Kasumi-1 (cell line): ENCODE measurements around the gene C17orf100.
"Not testable (repeated sequence)": the region's sequence is repeated elsewhere in the genome, so short reads cannot be mapped to it uniquely, and the experiment has no call there.

ENCODE experiments used
- DNase-seq, 2 experiments: peaks; one replicate each; lab custom pipeline; 2025; lab: John Stamatoyannopoulos, UW

Gene C17orf100

GRCh38 chr17:6691958-6692357 is 40.4 kb downstream of the C17orf100 start:
- DNase-seq, result not testable (repeated sequence)

- DNase-seq, result no peak
Observed at GRCh38 chr17:6695051-6695450, 43.5 kb downstream of the C17orf100 start.

DNA sequence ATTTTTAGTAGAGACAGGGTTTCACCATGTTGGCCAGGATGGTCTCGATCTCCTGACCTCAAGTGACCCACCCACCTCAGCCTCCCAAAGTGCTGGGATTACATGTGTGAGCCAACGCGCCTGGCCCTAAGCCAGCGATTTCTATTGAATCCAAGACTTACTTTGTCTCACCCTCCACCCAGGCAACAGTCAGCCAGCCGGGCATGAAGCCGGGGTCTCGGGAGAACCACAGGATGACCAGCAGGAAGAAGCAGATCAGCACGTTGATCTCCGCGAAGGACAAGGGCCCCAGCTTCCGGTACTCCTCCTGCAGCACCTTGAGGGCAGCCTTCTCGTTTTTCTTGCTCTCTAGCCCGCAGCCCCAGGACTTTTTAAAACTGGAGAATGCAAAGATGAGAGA is 44.0 kb downstream of the C17orf100 start:
- DNase-seq, result no peak

GRCh38 chr17:6696906-6697305 is 45.3 kb downstream of the C17orf100 start:
- DNase-seq, result no peak

DNA sequence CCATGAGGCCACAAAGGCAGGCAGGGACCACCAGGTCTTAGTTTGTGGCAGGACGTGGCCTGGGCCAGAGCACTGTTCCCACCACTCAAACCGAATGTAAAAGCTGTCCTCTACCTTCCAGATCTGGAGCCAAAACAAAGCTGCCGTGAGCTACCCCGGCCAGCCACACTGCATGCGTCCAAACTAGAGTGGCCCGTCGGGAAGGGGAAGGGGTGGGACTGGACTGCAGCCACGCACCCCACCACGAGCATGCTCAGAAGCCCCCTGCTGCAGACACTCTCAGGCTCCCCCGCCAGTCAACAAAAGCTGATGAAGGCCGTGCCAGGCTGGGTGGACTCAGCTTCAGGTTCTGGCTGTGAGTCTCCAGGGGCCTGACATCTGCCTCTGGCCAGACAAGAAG is 46.4 kb downstream of the C17orf100 start:
- no peak for DNase-seq

DNA sequence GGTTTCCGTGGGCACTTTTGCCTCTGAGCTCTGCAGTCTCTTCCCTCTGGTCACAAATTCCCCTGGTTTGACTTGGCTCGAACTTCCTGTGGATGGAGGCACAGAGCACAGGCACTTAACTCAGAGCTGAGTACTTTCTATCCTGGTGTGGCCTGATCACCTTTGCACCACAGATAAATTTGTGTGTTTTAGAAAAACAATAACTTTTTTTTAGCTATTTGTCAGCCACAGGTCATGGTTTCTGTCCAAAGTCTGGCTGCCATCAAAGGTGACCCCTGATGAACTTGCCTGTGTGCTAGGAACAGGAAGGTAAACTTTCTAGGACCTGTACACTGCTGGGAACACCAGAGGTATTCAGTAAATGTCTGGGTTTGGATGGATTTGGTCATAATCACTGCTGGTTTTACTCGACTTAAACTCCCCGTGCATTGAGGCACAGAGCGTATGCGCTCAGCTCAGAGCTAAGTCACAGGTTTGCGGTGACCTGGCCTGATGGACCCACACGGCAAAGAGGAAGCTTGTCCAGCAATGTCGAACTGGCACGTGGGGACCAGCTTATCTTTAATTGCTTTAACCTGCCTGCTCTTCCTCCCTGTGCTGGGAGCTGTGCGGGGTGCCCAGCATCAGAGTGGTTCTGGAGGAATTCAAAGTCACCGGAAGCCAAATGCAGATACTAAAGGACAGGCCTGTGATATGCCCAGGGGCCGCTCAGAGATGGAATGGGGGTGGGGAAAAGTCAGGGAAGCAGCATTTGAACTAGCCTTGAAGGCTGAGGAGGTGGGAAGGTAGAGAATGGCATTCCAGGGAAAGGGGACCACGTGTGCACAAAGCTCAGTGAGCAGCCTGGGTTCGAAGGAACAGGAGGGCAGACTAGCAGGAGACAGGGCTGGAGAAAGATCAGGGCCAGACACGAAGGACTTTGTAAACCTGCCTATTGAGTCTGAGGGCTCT is 48.7 kb downstream of the C17orf100 start:
- DNase-seq, result no peak

- DNase-seq, result no peak
Observed at GRCh38 chr17:6700948-6701307, 49.4 kb downstream of the C17orf100 start.

DNA sequence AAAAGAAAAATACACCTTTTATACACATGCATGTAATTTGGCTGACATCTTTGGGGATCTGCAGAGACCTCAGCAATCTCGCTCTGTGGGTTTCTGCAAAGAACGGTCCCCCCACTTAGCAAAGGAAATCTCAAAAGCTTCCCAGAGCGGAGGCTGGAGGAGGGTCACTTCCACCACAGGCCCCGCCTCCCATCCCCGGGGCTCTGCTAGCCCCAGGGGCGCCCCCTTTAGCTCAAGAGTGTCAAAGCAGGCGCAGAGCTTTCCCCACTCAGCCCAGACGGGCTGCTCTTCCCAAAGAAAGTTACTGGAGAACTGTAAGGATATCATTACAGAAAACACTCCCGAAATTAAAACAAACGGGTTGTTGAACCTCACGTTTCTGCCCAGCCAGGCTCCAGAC is 50.2 kb downstream of the C17orf100 start:
- peak in 1 of 2 experiments; percentile 7 for DNase-seq

- DNase-seq, result no peak
Observed at GRCh38 chr17:6702567-6703215, 51.1 kb downstream of the C17orf100 start.
